ENCODE results near the gene LRMDA.
"Not testable (repeated sequence)": the region's sequence is repeated elsewhere in the genome, so short reads cannot be mapped to it uniquely, and the experiment has no call there.

Gene LRMDA

DNA sequence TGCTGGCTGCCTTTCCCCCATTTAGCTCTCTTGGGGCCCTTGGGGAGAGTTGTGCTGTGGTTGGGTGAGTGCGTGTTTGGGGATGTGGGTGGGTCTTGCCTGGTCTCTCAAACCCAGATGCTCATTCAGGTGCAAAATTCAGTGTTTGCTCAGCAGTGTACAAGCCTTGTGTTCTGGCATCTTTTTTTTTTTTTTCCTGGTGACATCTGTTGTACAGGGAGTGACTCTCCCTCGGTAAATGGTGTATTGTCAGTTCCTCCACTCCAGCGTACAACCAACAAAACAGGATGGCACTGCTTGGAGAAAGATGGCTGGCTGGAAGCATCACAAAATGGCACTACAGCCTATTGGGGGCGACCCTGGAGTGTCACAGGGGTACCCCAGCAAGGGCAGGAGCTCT lies 75.5 kb downstream of the LRMDA start:
- H3K9ac ChIP-seq (ENCODE audit: low read length) = no peak overlapping the region
- H3K27ac ChIP-seq (ENCODE audit: low read length) = no peak overlapping the region
- no peaks in the 10 kb centered on the region for H3K4me1 ChIP-seq (ENCODE audit: control insufficient read depth, low read depth, low read length)
- H3K4me3 ChIP-seq (ENCODE audit: low read length) = no peak overlapping the region
- no peaks in the 10 kb centered on the region for H3K27me3 ChIP-seq (ENCODE audit: control insufficient read depth, insufficient read depth, low read length)
- no peaks in the 10 kb centered on the region for H3K9me3 ChIP-seq (ENCODE audit: control insufficient read depth, low read depth, low read length)
- H3K36me3 ChIP-seq (ENCODE audit: control insufficient read depth, low read depth, low read length) = no peaks in the 10 kb centered on the region

DNA sequence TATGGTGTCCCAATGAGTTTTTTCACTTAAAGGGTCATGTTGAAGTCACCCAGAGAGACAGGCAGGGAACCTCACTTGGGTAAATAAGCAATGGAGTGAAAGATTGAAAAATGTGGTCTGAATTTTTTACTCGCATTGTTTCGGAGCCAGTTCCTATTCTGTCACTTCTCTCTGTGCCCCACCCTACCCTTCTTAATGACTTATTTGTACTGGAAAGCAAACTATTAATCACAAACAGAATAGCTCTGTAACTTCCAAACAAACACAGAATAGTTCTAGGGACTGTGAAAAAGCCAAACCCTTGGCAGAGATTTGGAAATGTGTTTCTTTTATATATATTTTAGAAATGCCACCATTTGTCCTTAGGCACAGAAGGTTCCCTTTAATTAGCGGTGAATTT lies 76.0 kb downstream of the LRMDA start:
- Histone ChIP-seq H3K4me3 (ENCODE audit: low read length) (no peak overlapping the region), H3K9me3 (ENCODE audit: control insufficient read depth, low read depth, low read length) (no peaks in the 10 kb centered on the region), H3K27me3 (ENCODE audit: control insufficient read depth, insufficient read depth, low read length) (no peaks in the 10 kb centered on the region), H3K27ac (ENCODE audit: low read length) (no peak overlapping the region), H3K4me1 (ENCODE audit: control insufficient read depth, low read depth, low read length) (peaks cover under 1% of the 10 kb centered on the region), H3K9ac (ENCODE audit: low read length) (no peak overlapping the region), H3K36me3 (ENCODE audit: control insufficient read depth, low read depth, low read length) (no peaks in the 10 kb centered on the region)

DNA sequence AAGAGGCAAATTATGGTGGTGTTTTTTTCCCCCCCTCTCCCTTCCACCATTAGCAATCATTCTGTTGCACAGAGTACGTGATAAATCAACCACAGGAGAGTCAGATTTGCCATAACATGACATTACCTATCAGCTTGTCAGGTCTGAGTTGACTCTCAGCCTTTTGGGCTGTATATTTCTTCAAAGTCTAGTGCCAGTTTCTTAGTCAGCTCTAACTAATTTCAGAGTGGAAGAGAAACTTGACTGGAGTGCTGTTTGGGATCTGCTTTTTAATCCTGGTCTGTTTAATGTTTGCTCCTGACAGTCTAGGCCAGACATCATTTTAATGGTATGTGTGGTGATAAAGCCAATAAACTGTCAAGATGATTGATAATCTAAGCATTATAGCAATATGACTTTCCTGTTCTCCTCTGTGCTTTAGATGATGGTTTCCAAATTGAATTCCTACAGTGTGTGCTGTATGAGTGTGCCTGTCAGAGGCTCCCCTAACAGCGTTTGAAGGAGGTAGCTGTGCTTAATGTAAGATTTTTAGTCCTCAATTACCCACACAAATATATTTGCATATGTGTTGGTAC lies 76.9 kb downstream of the LRMDA start:
- peaks cover 8% of the 10 kb centered on the region for H3K4me1 ChIP-seq (ENCODE audit: control insufficient read depth, low read depth, low read length)
- no peaks in the 10 kb centered on the region for H3K36me3 ChIP-seq (ENCODE audit: control insufficient read depth, low read depth, low read length)
- H3K27ac ChIP-seq (ENCODE audit: low read length) = no peak overlapping the region
- H3K4me3 ChIP-seq (ENCODE audit: low read length) = no peak overlapping the region
- no peak overlapping the region for H3K9ac ChIP-seq (ENCODE audit: low read length)
- H3K27me3 ChIP-seq (ENCODE audit: control insufficient read depth, insufficient read depth, low read length) = no peaks in the 10 kb centered on the region
- no peaks in the 10 kb centered on the region for H3K9me3 ChIP-seq (ENCODE audit: control insufficient read depth, low read depth, low read length)

DNA sequence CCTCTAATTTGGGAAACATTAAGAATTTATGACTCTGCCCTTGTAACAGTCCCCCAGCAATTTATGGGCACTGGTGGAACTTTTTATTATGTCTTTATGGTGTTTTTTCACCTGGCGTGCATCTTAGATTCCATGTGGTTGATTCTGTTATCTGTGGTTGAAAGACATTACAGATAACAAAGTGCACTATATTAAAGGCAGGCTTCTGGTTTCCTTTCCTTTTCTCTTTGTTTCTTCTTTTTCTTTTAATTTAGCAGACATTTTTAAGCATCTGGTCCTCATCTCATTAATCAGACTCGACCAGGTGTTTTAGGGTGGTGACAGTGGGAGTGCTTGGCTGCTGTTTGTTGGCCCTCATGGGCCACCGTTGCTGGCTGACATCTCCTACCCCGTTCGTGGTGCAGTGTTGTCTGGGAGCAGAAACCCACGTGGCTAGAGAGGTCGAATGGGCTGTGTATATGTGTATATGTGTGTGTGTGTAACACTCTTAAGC lies 77.4 kb downstream of the LRMDA start:
- no peak overlapping the region for H3K4me3 ChIP-seq (ENCODE audit: low read length)
- no peak overlapping the region for H3K27ac ChIP-seq (ENCODE audit: low read length)
- H3K9ac ChIP-seq (ENCODE audit: low read length) = no peak overlapping the region
- no peaks in the 10 kb centered on the region for H3K27me3 ChIP-seq (ENCODE audit: control insufficient read depth, insufficient read depth, low read length)
- peaks cover 8% of the 10 kb centered on the region for H3K4me1 ChIP-seq (ENCODE audit: control insufficient read depth, low read depth, low read length)
- no peaks in the 10 kb centered on the region for H3K36me3 ChIP-seq (ENCODE audit: control insufficient read depth, low read depth, low read length)
- H3K9me3 ChIP-seq (ENCODE audit: control insufficient read depth, low read depth, low read length) = no peaks in the 10 kb centered on the region

DNA sequence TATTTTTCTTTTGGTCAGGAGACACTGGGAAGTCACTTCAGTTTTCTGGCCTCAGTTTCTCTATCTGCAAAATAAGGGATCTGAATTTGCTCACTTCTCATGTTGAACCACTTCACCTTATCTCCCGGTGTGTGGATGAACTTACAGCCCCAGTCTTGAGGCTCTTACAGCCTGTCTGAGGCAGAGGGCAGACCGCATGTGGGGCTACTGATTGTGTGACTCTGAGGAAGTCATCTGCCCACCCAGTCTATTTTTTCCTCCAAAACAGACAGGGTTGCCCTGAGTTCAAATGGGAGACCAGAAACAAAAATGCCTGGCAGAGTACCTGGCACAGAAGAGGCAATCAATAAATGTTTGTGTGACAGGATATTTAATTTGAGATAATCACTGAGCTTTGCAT lies 78.3 kb downstream of the LRMDA start:
- Histone ChIP-seq H3K36me3 (ENCODE audit: control insufficient read depth, low read depth, low read length) (no peaks in the 10 kb centered on the region), H3K9me3 (ENCODE audit: control insufficient read depth, low read depth, low read length) (no peaks in the 10 kb centered on the region), H3K4me3 (ENCODE audit: low read length) (no peak overlapping the region), H3K27me3 (ENCODE audit: control insufficient read depth, insufficient read depth, low read length) (no peaks in the 10 kb centered on the region), H3K27ac (ENCODE audit: low read length) (no peak overlapping the region), H3K4me1 (ENCODE audit: control insufficient read depth, low read depth, low read length) (peaks cover 8% of the 10 kb centered on the region), H3K9ac (ENCODE audit: low read length) (no peak overlapping the region)

DNA sequence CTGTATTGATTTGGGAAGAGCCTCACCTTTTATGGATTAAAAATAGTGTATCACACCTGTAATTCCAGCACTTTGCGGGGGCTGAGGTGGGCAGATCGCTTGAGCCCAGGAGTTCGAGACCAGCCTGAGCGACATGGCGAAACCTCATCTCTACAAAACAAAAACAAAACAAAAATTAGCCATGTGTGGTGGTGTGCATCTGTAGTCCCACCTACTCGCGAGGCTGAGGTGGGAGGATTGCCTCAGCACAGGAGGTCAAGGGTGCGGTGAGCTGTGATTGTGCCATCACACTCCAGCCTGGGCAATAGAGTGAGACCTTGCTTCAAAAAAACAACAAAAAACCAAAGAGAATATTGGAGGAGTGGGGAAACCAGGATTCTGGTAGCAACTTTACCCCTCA lies 79.6 kb downstream of the LRMDA start:
- Histone ChIP-seq H3K27me3 (ENCODE audit: control insufficient read depth, insufficient read depth, low read length) (no peaks in the 10 kb centered on the region), H3K27ac (ENCODE audit: low read length) (no peak overlapping the region), H3K4me1 (ENCODE audit: control insufficient read depth, low read depth, low read length) (peaks cover 8% of the 10 kb centered on the region), H3K36me3 (ENCODE audit: control insufficient read depth, low read depth, low read length) (no peaks in the 10 kb centered on the region), H3K4me3 (ENCODE audit: low read length) (no peak overlapping the region), H3K9ac (ENCODE audit: low read length) (no peak overlapping the region), H3K9me3 (ENCODE audit: control insufficient read depth, low read depth, low read length) (no peaks in the 10 kb centered on the region)

DNA sequence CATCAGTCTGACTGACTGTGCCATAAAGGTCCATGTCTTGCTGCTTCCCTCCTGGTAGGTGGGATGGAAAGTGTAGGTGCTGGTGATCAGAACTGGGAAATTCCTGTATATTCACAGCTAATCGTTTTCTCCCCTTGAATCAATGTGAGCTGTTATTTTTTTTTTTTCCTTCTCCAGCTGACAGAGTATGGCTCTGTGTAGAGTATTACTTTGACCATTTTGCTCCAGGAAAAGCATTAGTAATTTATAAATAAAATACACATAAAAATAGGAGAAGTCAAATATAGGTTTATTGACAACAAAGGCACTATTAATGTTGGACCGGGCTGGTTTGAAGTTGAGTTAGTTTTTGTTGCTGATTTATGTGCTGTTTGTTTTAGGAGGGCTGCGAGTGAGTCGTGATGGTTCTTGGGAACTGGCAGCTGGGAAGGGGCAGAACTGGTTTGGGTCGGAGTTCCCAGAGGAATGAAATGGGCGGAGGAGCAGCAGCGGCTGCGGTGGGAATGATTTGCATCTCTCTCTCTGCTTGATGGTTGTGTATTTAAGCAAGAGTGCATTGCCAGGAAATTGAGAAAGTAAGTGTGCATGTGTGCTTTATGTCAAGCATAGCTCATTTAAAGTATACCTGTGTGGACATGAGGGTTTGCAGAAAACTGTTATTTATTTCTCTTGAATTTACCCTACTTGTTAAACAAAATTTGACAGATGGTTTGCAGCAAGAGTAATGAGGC lies 80.9 kb downstream of the LRMDA start:
- H3K4me3 ChIP-seq (ENCODE audit: low read length) = no peak overlapping the region
- no peaks in the 10 kb centered on the region for H3K9me3 ChIP-seq (ENCODE audit: control insufficient read depth, low read depth, low read length)
- H3K9ac ChIP-seq (ENCODE audit: low read length) = no peak overlapping the region
- H3K27ac ChIP-seq (ENCODE audit: low read length) = no peak overlapping the region
- H3K27me3 ChIP-seq (ENCODE audit: control insufficient read depth, insufficient read depth, low read length) = no peaks in the 10 kb centered on the region
- no peaks in the 10 kb centered on the region for H3K36me3 ChIP-seq (ENCODE audit: control insufficient read depth, low read depth, low read length)
- peaks cover 8% of the 10 kb centered on the region for H3K4me1 ChIP-seq (ENCODE audit: control insufficient read depth, low read depth, low read length)

DNA sequence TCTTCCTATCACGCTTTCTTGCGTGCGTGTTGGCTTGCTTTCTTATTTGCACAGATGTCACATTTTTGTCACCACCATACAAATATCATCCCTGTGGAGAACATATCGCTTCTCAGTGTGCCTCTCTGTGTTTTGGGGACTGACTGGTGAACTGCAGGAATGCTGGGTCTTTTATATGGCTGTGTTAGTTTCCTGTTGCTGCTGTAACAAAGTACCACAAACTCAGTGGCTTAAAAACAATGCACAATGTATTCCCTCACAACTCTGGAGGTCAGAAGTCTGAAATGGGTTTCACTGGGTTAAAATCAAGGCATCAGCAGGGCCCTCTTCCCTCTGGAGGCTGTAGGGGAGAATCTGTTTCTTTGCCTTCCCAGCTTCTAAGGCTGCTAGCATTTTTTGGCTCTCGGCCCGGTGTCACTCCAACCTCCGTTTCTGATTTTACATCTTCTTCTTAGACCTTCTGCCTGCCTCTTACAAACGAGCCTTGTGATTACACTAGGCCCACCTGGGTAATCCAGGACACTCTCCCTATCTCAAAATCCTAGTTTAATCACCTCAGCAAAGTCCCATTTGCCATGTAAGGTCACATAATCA lies 82.0 kb downstream of the LRMDA start:
- H3K4me1 ChIP-seq (ENCODE audit: control insufficient read depth, low read depth, low read length) = peaks cover 8% of the 10 kb centered on the region
- H3K27ac ChIP-seq (ENCODE audit: low read length) = no peak overlapping the region
- no peaks in the 10 kb centered on the region for H3K27me3 ChIP-seq (ENCODE audit: control insufficient read depth, insufficient read depth, low read length)
- H3K4me3 ChIP-seq (ENCODE audit: low read length) = no peak overlapping the region
- H3K9ac ChIP-seq (ENCODE audit: low read length) = no peak overlapping the region
- no peaks in the 10 kb centered on the region for H3K36me3 ChIP-seq (ENCODE audit: control insufficient read depth, low read depth, low read length)
- no peaks in the 10 kb centered on the region for H3K9me3 ChIP-seq (ENCODE audit: control insufficient read depth, low read depth, low read length)

DNA sequence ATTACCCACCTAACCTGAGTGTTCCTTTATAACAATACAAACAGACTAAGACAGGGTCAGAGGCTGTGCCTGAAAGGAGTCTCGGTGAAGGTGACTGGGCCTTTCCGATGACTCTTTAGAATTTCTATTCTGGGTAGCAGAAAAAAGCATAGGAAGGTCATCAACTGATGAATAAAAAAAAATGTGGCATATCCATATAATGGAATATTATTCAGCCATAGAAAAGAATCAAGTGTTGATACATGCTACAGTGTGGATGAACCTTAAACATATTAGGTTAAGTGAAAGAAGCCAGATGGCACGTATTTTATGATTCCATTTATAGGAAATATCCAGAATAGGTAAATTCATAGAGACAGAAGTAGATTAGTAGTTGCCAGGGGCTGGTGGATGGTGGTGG lies 83.4 kb downstream of the LRMDA start:
- Histone ChIP-seq H3K9ac (ENCODE audit: low read length) (no peak overlapping the region), H3K27me3 (ENCODE audit: control insufficient read depth, insufficient read depth, low read length) (no peaks in the 10 kb centered on the region), H3K4me1 (ENCODE audit: control insufficient read depth, low read depth, low read length) (peaks cover 8% of the 10 kb centered on the region), H3K4me3 (ENCODE audit: low read length) (no peak overlapping the region), H3K9me3 (ENCODE audit: control insufficient read depth, low read depth, low read length) (no peaks in the 10 kb centered on the region), H3K36me3 (ENCODE audit: control insufficient read depth, low read depth, low read length) (no peaks in the 10 kb centered on the region), H3K27ac (ENCODE audit: low read length) (no peak overlapping the region)

DNA sequence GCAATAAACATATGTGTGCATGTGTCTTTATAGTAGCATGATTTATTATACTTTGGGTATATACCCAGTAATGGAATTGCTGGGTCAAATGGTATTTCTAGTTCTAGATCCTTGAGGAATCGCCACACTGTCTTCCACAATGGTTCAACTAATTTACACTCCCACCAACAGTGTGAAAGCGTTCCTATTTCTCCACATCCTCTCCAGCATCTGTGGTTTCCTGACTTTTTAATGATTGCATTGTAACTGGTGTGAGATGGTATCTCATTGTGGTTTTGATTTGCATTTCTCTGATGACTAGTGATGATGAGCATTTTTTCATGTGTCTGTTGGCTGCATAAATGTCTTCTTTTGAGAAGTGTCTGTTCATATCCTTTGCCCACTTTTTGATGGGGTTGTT lies 84.7 kb downstream of the LRMDA start:
- H3K9me3 ChIP-seq (ENCODE audit: control insufficient read depth, low read depth, low read length); H3K9ac ChIP-seq (ENCODE audit: low read length); H3K27ac ChIP-seq (ENCODE audit: low read length); H3K27me3 ChIP-seq (ENCODE audit: control insufficient read depth, insufficient read depth, low read length); H3K36me3 ChIP-seq (ENCODE audit: control insufficient read depth, low read depth, low read length); H3K4me1 ChIP-seq (ENCODE audit: control insufficient read depth, low read depth, low read length); H3K4me3 ChIP-seq (ENCODE audit: low read length): not testable (repeated sequence)

DNA sequence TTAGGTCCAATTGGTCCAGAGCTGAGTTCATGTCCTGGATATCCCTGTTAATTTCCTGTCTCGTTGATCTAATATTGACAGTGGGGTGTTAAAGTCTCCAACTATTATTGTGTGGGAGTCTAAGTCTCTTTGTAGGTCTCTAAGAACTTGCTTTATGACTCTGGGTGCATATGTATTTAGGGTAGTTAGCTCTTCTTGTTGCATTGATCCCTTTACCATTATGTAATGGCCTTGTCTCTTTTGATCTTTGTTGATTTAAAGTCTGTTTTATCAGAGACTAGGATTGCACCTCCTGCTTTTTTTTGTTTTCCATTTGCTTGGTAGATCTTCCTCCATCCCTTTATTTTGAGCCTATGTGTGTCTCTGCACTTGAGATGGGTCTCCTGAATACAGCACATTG lies 87.8 kb downstream of the LRMDA start:
- not testable (repeated sequence) for H3K27me3 ChIP-seq (ENCODE audit: control insufficient read depth, insufficient read depth, low read length); H3K4me3 ChIP-seq (ENCODE audit: low read length); H3K4me1 ChIP-seq (ENCODE audit: control insufficient read depth, low read depth, low read length); H3K9ac ChIP-seq (ENCODE audit: low read length); H3K9me3 ChIP-seq (ENCODE audit: control insufficient read depth, low read depth, low read length); H3K27ac ChIP-seq (ENCODE audit: low read length); H3K36me3 ChIP-seq (ENCODE audit: control insufficient read depth, low read depth, low read length)
